MM.1S (cell line): ENCODE data around the gene MVB12A.

Source experiments
- EZH2 ChIP-seq: fragments of 300-600 bp; sonication (generic); optimal IDR thresholded peaks from 2 replicates; pipeline ENCODE3; 2017; ENCODE audit warnings: low read depth, mild to moderate bottlenecking, antibody characterized with exemption, low read length, mixed read lengths
- TF ChIP-seq, protein P1 (sequence below): fragments of 300-600 bp; sonication (generic); IDR thresholded peaks from 2 replicates; pipeline ENCODE4 v1.5.1; 2016; ENCODE audit warnings: antibody characterized with exemption, low read length, mixed read lengths

DNA sequence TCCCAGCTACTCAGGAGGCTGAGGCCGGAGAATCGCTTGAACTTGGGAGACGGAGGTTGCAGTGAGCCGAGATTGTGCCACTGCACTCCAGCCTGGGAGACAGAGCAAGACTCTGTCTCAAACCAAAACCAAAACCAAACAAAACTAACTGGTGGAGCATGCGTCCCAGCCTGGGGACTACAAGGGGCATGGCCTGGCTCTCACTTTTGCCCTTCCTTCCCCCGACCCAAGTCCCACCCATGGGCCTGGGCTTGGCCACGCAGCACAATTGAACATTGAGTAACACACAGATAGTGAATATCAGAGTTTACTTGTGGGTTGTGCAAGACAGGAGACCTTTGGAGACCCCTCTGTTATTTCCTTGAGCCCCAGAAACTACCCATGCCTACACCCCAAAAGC is 15.4 kb downstream of the MVB12A start:
- no peak for TF ChIP-seq EZH2
- TF ChIP-seq, protein P1, sequence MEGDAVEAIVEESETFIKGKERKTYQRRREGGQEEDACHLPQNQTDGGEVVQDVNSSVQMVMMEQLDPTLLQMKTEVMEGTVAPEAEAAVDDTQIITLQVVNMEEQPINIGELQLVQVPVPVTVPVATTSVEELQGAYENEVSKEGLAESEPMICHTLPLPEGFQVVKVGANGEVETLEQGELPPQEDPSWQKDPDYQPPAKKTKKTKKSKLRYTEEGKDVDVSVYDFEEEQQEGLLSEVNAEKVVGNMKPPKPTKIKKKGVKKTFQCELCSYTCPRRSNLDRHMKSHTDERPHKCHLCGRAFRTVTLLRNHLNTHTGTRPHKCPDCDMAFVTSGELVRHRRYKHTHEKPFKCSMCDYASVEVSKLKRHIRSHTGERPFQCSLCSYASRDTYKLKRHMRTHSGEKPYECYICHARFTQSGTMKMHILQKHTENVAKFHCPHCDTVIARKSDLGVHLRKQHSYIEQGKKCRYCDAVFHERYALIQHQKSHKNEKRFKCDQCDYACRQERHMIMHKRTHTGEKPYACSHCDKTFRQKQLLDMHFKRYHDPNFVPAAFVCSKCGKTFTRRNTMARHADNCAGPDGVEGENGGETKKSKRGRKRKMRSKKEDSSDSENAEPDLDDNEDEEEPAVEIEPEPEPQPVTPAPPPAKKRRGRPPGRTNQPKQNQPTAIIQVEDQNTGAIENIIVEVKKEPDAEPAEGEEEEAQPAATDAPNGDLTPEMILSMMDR = no peak
